Breast epithelium (tissue), 4 donors: Measurements from ENCODE around the gene CCDC28B. TPM values are rescaled to one million over a fixed set of nuclear protein-coding genes. Genes with fewer than 3 reads are reported as not detected.

Experiments used
- DNase-seq, 2 donors: peaks; one replicate each; pipeline ENCODE4 v3.0.0-alpha.2; 2019; ENCODE audit warnings: low spot score in 2 of 2
- H3K27ac ChIP-seq, 2 donors: fragments of 200-600 bp; sonication (generic) in 1 of 2; one replicate each; pipeline ENCODE4 v1.5.1; 2016 to 2019; ENCODE audit warnings: mild to moderate bottlenecking in 1 of 2
- H3K27me3 ChIP-seq, 2 donors: fragments of 200-600 bp; sonication (generic) in 1 of 2; one replicate each; pipeline versions ENCODE4 v1.5.1 to v1.6.0; 2017 to 2019; ENCODE audit warnings: control low read depth in 1 of 2, mild to moderate bottlenecking in 1 of 2
- H3K36me3 ChIP-seq: fragments of 200-600 bp; one replicate; pipeline ENCODE4 v1.5.1; 2019
- H3K4me1 ChIP-seq, 2 donors: fragments of 200-600 bp; sonication (generic); one replicate each; pipeline ENCODE4 v1.5.1; 2016 to 2019; ENCODE audit warnings: control low read depth in 1 of 2
- H3K4me3 ChIP-seq, 3 donors: fragments of 200-600 bp; sonication (generic); 1 replicate in 2 of 3; 2 replicates in 1 of 3; pipeline ENCODE4 v1.5.1; 2016 to 2019; ENCODE audit warnings: mild to moderate bottlenecking in 3 of 3, moderate library complexity in 2 of 3
- H3K9me3 ChIP-seq, 2 donors: fragments of 200-600 bp; sonication (generic) in 1 of 2; one replicate each; pipeline ENCODE4 v1.5.1; 2016 to 2019; ENCODE audit warnings: control low read depth in 1 of 2
- CTCF ChIP-seq, 3 donors: fragments of 450-650 bp; IDR thresholded peaks; one replicate each; pipeline ENCODE4 v1.5.1; 2016 to 2017; ENCODE audit warnings: antibody characterized with exemption in 3 of 3, mild to moderate bottlenecking in 3 of 3, moderate library complexity in 3 of 3
- POLR2A ChIP-seq: fragments of 450-650 bp; IDR thresholded peaks from one replicate; pipeline ENCODE4 v1.6.1; 2016; ENCODE audit warnings: antibody characterized with exemption, mild to moderate bottlenecking, moderate library complexity
- POLR2AphosphoS5 ChIP-seq, 3 donors: sonication (generic); formaldehyde crosslinking; IDR thresholded peaks; one replicate each; pipeline ENCODE4 v1.6.1; 2017; ENCODE audit warnings: antibody characterized with exemption in 3 of 3
- intact Hi-C: fragments of 100-400 bp; cut with DNase I; formaldehyde crosslinking; loops from one replicate; pipeline ENCODE4 v1.15.1; 2023; ENCODE audit warnings: low total_unique reads
- total RNA-seq, 3 donors: library from RNA; depleted of rRNA; stranded (reverse); fragments of >200 nt; gene quantifications; one replicate each; pipeline ENCODE4 v1.1.0, GENCODE V29; 2016

The CCDC28B gene
- total RNA-seq, 3 donors from 2014 or later: 1.4 to 5.2 (median 4.1) TPM

GRCh38 chr1:32170991-32171390 is 29.4 kb upstream of the CCDC28B start:
- no peaks in the 10 kb centered on the region for H3K9me3 ChIP-seq
- intact Hi-C loops: no loop called here
- H3K27ac ChIP-seq: no peak overlapping the region
- peaks cover 22% of the 10 kb centered on the region for H3K36me3 ChIP-seq
- H3K4me1 ChIP-seq: no peaks in the 10 kb centered on the region
- H3K4me3 ChIP-seq: no peak overlapping the region
- DNase-seq: no peak
- H3K27me3 ChIP-seq: no peaks in the 10 kb centered on the region
- TF ChIP-seq POLR2AphosphoS5 (IDR thresholded peaks at IDR 0.05) (no peak), CTCF (IDR thresholded peaks at IDR 0.05) (no peak), POLR2A (no peak)

GRCh38 chr1:32172621-32173245 is 27.7 kb upstream of the CCDC28B start:
- TF ChIP-seq POLR2AphosphoS5 (IDR thresholded peaks at IDR 0.05): no peak
- TF ChIP-seq CTCF (IDR thresholded peaks at IDR 0.05): no peak
- no peak for TF ChIP-seq POLR2A
- no peak overlapping the region for H3K27ac ChIP-seq
- H3K36me3 ChIP-seq: peaks cover 15% of the 10 kb centered on the region
- H3K4me1 ChIP-seq: no peaks in the 10 kb centered on the region
- DNase-seq: no peak
- no peak overlapping the region for H3K4me3 ChIP-seq
- H3K9me3 ChIP-seq: no peaks in the 10 kb centered on the region
- intact Hi-C loops: no loop called here
- H3K27me3 ChIP-seq: no peaks in the 10 kb centered on the region

GRCh38 chr1:32178380-32179192 is 21.8 kb upstream of the CCDC28B start:
- DNase-seq: no peak
- TF ChIP-seq POLR2AphosphoS5 (IDR thresholded peaks at IDR 0.05) (no peak), CTCF (IDR thresholded peaks at IDR 0.05) (no peak), POLR2A (no peak)
- intact Hi-C loops: no loop called here
- Histone ChIP-seq H3K27ac (peak overlapping the region; percentile 91 to 98), H3K4me3 (peak overlapping the region; percentile 62 to 76 (median 71)), H3K9me3 (no peaks in the 10 kb centered on the region), H3K27me3 (no peaks in the 10 kb centered on the region), H3K36me3 (no peaks in the 10 kb centered on the region), H3K4me1 (peaks cover 0 to 18% of the 10 kb centered on the region in 2 donors)

- no peaks in the 10 kb centered on the region for H3K9me3 ChIP-seq
- intact Hi-C loops: no loop called here
- peak overlapping the region; percentile 62 to 76 (median 71) for H3K4me3 ChIP-seq
- no peaks in the 10 kb centered on the region for H3K36me3 ChIP-seq
- peak overlapping the region; percentile 91 to 98 for H3K27ac ChIP-seq
- peaks cover 0 to 20% of the 10 kb centered on the region in 2 donors for H3K4me1 ChIP-seq
- TF ChIP-seq POLR2A (no peak), POLR2AphosphoS5 (IDR thresholded peaks at IDR 0.05) (no peak), CTCF (IDR thresholded peaks at IDR 0.05) (no peak)
- no peak for DNase-seq
- no peaks in the 10 kb centered on the region for H3K27me3 ChIP-seq
Measured at GRCh38 chr1:32179193-32179442, 21.3 kb upstream of the CCDC28B start.

GRCh38 chr1:32179443-32180185 is 20.8 kb upstream of the CCDC28B start, which contains the start of gene TXLNA:
Gene TXLNA, plus strand, starts transcription at chr1:32179675. Its CDS starts 671 bp downstream, at chr1:32180346.
- H3K4me1 ChIP-seq: peaks cover 0 to 21% of the 10 kb centered on the region in 2 donors

More at GRCh38 chr1:32179443-32180185, 20.8 kb upstream of the CCDC28B start, which contains the start of gene TXLNA:
- Histone ChIP-seq H3K27me3 (no peaks in the 10 kb centered on the region), H3K9me3 (no peaks in the 10 kb centered on the region), H3K27ac (peak within 1 kb of the TSS; percentile 91 to 98), H3K4me3 (peak within 1 kb of the TSS; percentile 62 to 76 (median 71)), H3K36me3 (no peaks in the 10 kb centered on the region)
- peak; percentile 91 to 92 for DNase-seq
- TF ChIP-seq POLR2AphosphoS5 (IDR thresholded peaks at IDR 0.05): peak; percentile 60 to 82 (median 73)
- peak in 2 of 3 donors; percentile 12 to 27 for TF ChIP-seq CTCF (IDR thresholded peaks at IDR 0.05)
- TF ChIP-seq POLR2A: no peak
- intact Hi-C loops: no loop called here
